Calu3 (cell line): ENCODE data around the gene SLC25A42. TPM values are rescaled to one million over a fixed set of nuclear protein-coding genes. Genes with fewer than 3 reads are reported as not detected.

Experiments used
- BruUV-seq: library from RNA; stranded (reverse); fragments of 400-500 nt; replicated peaks from 2 replicates; lab custom pipeline; 2021; lab: Mats Ljungman, UMichigan
- CTCF ChIA-PET: fragments of 300-600 bp; sonication (Branson Sonifier 250); formaldehyde crosslinking; loops from one replicate; lab custom pipeline; 2022; ENCODE audit warnings: antibody characterized with exemption; lab: Charles Lee
- DNase-seq: peaks from one replicate; pipeline ENCODE4 v3.0.0; 2022
- H3K27ac Mint-ChIP-seq: one replicate; pipeline ENCODE4 v1.8.0; 2022; ENCODE audit warnings: mixed read lengths; ENCODE audit not compliant: unreplicated experiment
- H3K27me3 Mint-ChIP-seq: one replicate; pipeline ENCODE4 v1.8.0; 2022; ENCODE audit warnings: mixed read lengths; ENCODE audit not compliant: unreplicated experiment
- H3K36me3 Mint-ChIP-seq: one replicate; pipeline ENCODE4 v1.8.0; 2022; ENCODE audit warnings: mild to moderate bottlenecking, moderate library complexity, mixed read lengths; ENCODE audit not compliant: insufficient read depth, unreplicated experiment
- H3K4me1 Mint-ChIP-seq: one replicate; pipeline ENCODE4 v1.8.0; 2022; ENCODE audit warnings: mild to moderate bottlenecking, low read depth, mixed read lengths; ENCODE audit not compliant: unreplicated experiment
- H3K4me3 Mint-ChIP-seq: one replicate; pipeline ENCODE4 v1.8.0; 2022; ENCODE audit warnings: mild to moderate bottlenecking, low read depth, moderate library complexity, mixed read lengths; ENCODE audit not compliant: unreplicated experiment
- H3K9me3 Mint-ChIP-seq: one replicate; pipeline ENCODE4 v1.8.0; 2022; ENCODE audit warnings: low read depth, mixed read lengths; ENCODE audit not compliant: unreplicated experiment
- intact Hi-C: fragments of 100-400 bp; cut with micrococcal nuclease; formaldehyde crosslinking; loops from one replicate; pipeline ENCODE4 v1.10.0; 2022; ENCODE audit not compliant: unreplicated experiment
- total RNA-seq: library from RNA; stranded (reverse); gene quantifications from 2 replicates; pipeline ENCODE4 v1.2.3, GENCODE V29; 2022
- TF ChIP-seq, protein P1 (sequence below): fragments of 200-600 bp; IDR thresholded peaks from one replicate; pipeline ENCODE4 v1.8.0; 2022; ENCODE audit warnings: antibody characterized with exemption; ENCODE audit not compliant: unreplicated experiment

The SLC25A42 gene
- total RNA-seq, 1 experiment from 2014 or later = 7.1 TPM

DNA sequence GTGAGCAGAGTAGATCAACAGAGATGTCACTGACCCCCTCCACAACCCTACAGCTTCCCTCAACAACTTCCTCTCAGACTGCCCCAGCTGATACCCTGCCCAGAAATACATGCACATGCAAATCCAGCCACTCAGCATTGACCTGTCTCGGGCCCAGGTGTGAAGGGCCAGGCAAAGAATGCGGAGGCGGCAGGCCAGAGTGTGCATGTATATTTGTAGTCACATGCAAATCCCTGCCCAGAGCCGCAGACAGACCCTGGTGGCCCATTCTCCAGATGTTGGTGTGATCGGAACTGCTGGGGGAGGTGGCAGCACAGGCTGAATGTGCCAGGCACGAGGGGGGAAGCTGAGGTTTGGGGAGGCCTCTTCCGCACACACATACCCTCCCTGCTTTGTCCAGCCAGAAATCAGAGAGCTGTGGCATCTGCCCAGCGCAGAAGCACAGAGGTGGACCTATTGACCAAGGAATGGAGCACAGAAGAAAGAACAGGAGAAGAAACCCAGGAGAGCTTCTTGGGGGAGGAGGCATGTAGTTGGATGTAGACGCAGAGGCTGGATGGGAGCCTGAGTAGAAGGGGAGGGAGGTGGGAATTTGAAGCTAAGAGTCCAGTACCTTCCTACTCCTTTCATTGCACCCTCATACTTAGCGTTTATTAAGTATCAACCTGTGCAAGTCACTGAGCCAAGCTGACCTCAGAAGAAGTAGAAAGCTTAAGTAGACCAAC lies 91.9 kb downstream of the SLC25A42 start:
- Mint-ChIP-seq H3K4me3 (no peak overlapping the region), H3K9me3 (no peaks in the 10 kb centered on the region), H3K4me1 (no peaks in the 10 kb centered on the region), H3K36me3 (no peaks in the 10 kb centered on the region), H3K27me3 (no peaks in the 10 kb centered on the region), H3K27ac (no peak overlapping the region)
- no peak for DNase-seq
- CTCF ChIA-PET = no interaction called here
- TF ChIP-seq, protein P1, sequence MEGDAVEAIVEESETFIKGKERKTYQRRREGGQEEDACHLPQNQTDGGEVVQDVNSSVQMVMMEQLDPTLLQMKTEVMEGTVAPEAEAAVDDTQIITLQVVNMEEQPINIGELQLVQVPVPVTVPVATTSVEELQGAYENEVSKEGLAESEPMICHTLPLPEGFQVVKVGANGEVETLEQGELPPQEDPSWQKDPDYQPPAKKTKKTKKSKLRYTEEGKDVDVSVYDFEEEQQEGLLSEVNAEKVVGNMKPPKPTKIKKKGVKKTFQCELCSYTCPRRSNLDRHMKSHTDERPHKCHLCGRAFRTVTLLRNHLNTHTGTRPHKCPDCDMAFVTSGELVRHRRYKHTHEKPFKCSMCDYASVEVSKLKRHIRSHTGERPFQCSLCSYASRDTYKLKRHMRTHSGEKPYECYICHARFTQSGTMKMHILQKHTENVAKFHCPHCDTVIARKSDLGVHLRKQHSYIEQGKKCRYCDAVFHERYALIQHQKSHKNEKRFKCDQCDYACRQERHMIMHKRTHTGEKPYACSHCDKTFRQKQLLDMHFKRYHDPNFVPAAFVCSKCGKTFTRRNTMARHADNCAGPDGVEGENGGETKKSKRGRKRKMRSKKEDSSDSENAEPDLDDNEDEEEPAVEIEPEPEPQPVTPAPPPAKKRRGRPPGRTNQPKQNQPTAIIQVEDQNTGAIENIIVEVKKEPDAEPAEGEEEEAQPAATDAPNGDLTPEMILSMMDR = no peak
- BruUV-seq = no TSS peak
- intact Hi-C loops = no loop called here

GRCh38 chr19:19157808-19158207 lies 94.0 kb downstream of the SLC25A42 start:
- no TSS peak for BruUV-seq
- CTCF ChIA-PET = no interaction called here
- H3K4me1 Mint-ChIP-seq = no peaks in the 10 kb centered on the region
- no peak overlapping the region for H3K4me3 Mint-ChIP-seq
- DNase-seq = no peak
- no peaks in the 10 kb centered on the region for H3K27me3 Mint-ChIP-seq
- H3K9me3 Mint-ChIP-seq = no peaks in the 10 kb centered on the region
- H3K36me3 Mint-ChIP-seq = no peaks in the 10 kb centered on the region
- intact Hi-C loops = no loop called here
- no peak overlapping the region for H3K27ac Mint-ChIP-seq
- TF ChIP-seq, protein P1 = no peak

GRCh38 chr19:19159534-19159933 lies 95.7 kb downstream of the SLC25A42 start:
- CTCF ChIA-PET = interaction anchor here (0.7 kb wide), 1 partner anchor 469 kb away, joined by 3 read pairs; no protein-coding TSS in a partner anchor
- BruUV-seq = no TSS peak
- Mint-ChIP-seq H3K4me1 (no peaks in the 10 kb centered on the region), H3K27me3 (no peaks in the 10 kb centered on the region), H3K4me3 (no peak overlapping the region), H3K36me3 (peaks cover 5% of the 10 kb centered on the region), H3K27ac (no peak overlapping the region), H3K9me3 (no peaks in the 10 kb centered on the region)
- intact Hi-C loops = no loop called here
- TF ChIP-seq, protein P1 = no peak
- DNase-seq = no peak

DNA sequence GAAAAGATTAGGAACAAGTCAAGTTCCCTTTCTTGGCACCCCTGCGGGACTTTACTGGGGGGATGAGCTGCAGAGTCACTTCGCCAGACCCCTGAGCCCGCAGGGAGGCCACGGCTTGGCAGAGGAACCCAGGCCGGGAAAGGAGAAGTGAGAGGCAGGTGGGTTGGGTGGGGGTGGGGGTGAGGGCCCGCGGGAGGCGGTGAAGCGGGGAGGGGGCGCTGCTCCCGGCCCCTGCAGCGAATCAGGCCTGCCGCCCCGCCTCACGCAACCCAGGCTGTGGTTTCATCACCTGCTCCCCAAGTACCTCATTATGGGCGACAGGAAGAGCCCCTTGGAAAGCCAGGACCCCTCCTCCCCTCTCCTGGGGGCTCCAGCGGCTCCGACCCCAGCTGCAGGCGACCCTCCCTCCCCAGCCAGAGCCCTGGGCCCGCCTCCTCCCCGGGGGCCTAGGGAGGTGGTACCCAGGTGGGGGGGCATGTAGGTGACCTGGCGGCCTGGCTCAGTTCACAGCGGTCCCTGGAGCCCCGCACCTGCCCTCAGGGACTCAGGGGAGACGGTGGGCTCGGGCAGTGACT lies 96.8 kb downstream of the SLC25A42 start:
- Mint-ChIP-seq H3K27me3 (no peaks in the 10 kb centered on the region), H3K36me3 (peaks cover 5% of the 10 kb centered on the region), H3K9me3 (no peaks in the 10 kb centered on the region), H3K4me1 (no peaks in the 10 kb centered on the region), H3K4me3 (no peak overlapping the region), H3K27ac (no peak overlapping the region)
- CTCF ChIA-PET = no interaction called here
- DNase-seq = no peak
- BruUV-seq = no TSS peak
- TF ChIP-seq, protein P1 = no peak
- intact Hi-C loops = no loop called here
